HepG2 (cell line): ENCODE data around the gene TRPV4. TPM values are rescaled to one million over a fixed set of nuclear protein-coding genes. Genes with fewer than 3 reads are reported as not detected.

Experiments
- ATF7-NPFF ChIP-seq: sonication (generic); formaldehyde crosslinking; IDR thresholded peaks from 2 replicates; pipeline ENCODE4 v1.8.1; 2023; ENCODE audit warnings: mild to moderate bottlenecking, low read depth, missing genetic modification reagents, moderate library complexity
- FOXA3 ChIP-seq: IDR thresholded peaks from 2 replicates; pipeline ENCODE4 v1.6.1; 2016; ENCODE audit warnings: missing genetic modification reagents, missing compliant biosample characterization
- GABPA ChIP-seq, 2 experiments: IDR thresholded peaks; 2 replicates each; pipeline ENCODE4 v1.6.1; 2011 to 2016; ENCODE audit warnings: low read depth in 2 of 2, low read length in 1 of 2, missing biosample characterization in 1 of 2, missing genetic modification characterization in 1 of 2
- MTA1 ChIP-seq: sonication (generic); formaldehyde crosslinking; IDR thresholded peaks from 2 replicates; pipeline ENCODE4 v1.4.0; 2020; ENCODE audit warnings: missing genetic modification reagents, mild to moderate bottlenecking, borderline replicate concordance
- ZC3H13 ChIP-seq: sonication (generic); formaldehyde crosslinking; IDR thresholded peaks from 2 replicates; pipeline ENCODE4 v1.8.1; 2023; ENCODE audit warnings: mild to moderate bottlenecking, missing genetic modification reagents, moderate library complexity
- ZNF264 ChIP-seq: sonication (generic); formaldehyde crosslinking; IDR thresholded peaks from 2 replicates; pipeline ENCODE4 v1.4.0; 2020; ENCODE audit warnings: missing genetic modification reagents
- ZNF615 ChIP-seq: sonication (generic); formaldehyde crosslinking; IDR thresholded peaks from 2 replicates; pipeline ENCODE4 v1.5.0; 2020; ENCODE audit warnings: mild to moderate bottlenecking, missing genetic modification reagents, borderline replicate concordance
- ZNF747 ChIP-seq: sonication (generic); formaldehyde crosslinking; IDR thresholded peaks from 2 replicates; pipeline ENCODE4 v1.8.1; 2023; ENCODE audit warnings: missing genetic modification reagents, mild to moderate bottlenecking, borderline replicate concordance
- ZNF891 ChIP-seq: sonication (generic); formaldehyde crosslinking; IDR thresholded peaks from 2 replicates; pipeline ENCODE4 v1.5.0; 2020; ENCODE audit warnings: mild to moderate bottlenecking, missing genetic modification reagents
- polyA plus RNA-seq, 8 experiments: library from polyadenylated mRNA; depleted of rRNA in 3 of 8; stranded (reverse) in 7 of 8; unstranded in 1 of 8; fragments of >200 nt; fragmentation: Illumina TruSeq in 4 of 8; extraction: Trizol in 4 of 8; gene quantifications; 2 replicates each; pipeline versions ENCODE4 v1.2.1 to v1.2.3, GENCODE V29; 2011 to 2016; ENCODE audit warnings: low read depth in 4 of 8, missing spikeins in 1 of 8, mixed read lengths in 1 of 8; ENCODE audit not compliant: insufficient read depth in 1 of 8
- total RNA-seq, 5 experiments: library from RNA; depleted of rRNA; stranded (reverse); fragments of >200 nt; fragmentation: Illumina TruSeq; extraction: Trizol; gene quantifications; 2 replicates each; pipeline ENCODE4 v1.2.3, GENCODE V29; 2016; ENCODE audit warnings: low read depth in 1 of 5
- TF ChIP-seq, protein P1 (sequence below): sonication (generic); formaldehyde crosslinking; IDR thresholded peaks from 2 replicates; pipeline ENCODE4 v1.8.0; 2023; ENCODE audit warnings: mild to moderate bottlenecking, missing genetic modification reagents
- TF ChIP-seq, protein P2 (sequence below), 2 experiments: sonication (generic) in 1 of 2; formaldehyde crosslinking in 1 of 2; IDR thresholded peaks; 2 replicates each; pipeline versions ENCODE4 v1.5.1 to v1.6.1; 2011 to 2020; ENCODE audit warnings: borderline replicate concordance in 1 of 2, low read depth in 1 of 2, low read length in 1 of 2, mild to moderate bottlenecking in 1 of 2, missing genetic modification reagents in 1 of 2, moderate library complexity in 1 of 2
- TF ChIP-seq, protein P3 (sequence below): sonication (generic); formaldehyde crosslinking; IDR thresholded peaks from 2 replicates; pipeline ENCODE4 v1.4.0; 2020; ENCODE audit warnings: missing genetic modification reagents
- TF ChIP-seq, protein P4 (sequence below), 2 experiments: sonication (generic) in 1 of 2; formaldehyde crosslinking in 1 of 2; IDR thresholded peaks; 2 replicates each; pipeline versions ENCODE4 v1.6.1 to v1.9.0; 2014 to 2022; ENCODE audit warnings: antibody characterized with exemption in 1 of 2, borderline replicate concordance in 1 of 2, inconsistent platforms in 1 of 2, low read depth in 1 of 2, missing genetic modification reagents in 1 of 2

The TRPV4 gene
- total and polyA plus RNA-seq, 2 of the 13 experiments (the other 11 are each of a cell fraction or from before 2014, with no cell fraction given): 0.66 to 4.7 TPM

DNA sequence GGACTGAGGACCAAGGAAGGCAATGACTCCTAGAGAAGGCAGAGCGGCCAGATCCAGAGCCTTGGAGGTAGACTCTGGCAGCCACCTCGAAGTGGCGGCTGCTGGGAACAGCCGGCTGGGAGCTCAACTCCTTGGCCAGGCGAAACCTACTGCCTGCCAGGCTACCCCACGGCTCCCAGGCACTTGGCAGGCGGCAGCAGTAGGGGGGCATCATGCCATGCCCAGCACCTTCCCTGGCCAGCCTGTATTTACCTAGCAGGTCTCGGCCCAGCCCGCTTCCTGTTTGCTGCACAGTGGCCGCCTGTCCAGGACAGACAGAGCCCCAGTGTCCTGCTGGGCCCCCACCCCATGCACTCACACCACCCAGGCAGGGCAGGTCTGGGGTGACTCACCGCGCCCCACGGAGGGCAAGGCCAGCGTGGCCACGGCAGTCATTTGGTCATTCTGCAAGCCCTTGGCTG, 10.2 kb downstream of the TRPV4 start (continued):
- TF ChIP-seq, protein P1, sequence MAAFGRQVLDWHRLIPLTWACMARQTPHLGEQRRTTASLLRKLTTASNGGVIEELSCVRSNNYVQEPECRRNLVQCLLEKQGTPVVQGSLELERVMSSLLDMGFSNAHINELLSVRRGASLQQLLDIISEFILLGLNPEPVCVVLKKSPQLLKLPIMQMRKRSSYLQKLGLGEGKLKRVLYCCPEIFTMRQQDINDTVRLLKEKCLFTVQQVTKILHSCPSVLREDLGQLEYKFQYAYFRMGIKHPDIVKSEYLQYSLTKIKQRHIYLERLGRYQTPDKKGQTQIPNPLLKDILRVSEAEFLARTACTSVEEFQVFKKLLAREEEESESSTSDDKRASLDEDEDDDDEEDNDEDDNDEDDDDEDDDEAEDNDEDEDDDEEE (CRISPR knock-in tag): no peak; the same call in 1 of the 2 replicates
- TF ChIP-seq ZC3H13 (CRISPR knock-in tag): no peak
- no peak for TF ChIP-seq ZNF891 (CRISPR knock-in tag)
- TF ChIP-seq, protein P2, sequence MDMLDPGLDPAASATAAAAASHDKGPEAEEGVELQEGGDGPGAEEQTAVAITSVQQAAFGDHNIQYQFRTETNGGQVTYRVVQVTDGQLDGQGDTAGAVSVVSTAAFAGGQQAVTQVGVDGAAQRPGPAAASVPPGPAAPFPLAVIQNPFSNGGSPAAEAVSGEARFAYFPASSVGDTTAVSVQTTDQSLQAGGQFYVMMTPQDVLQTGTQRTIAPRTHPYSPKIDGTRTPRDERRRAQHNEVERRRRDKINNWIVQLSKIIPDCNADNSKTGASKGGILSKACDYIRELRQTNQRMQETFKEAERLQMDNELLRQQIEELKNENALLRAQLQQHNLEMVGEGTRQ (IDR thresholded peaks at IDR 0.05; ENCODE audit: low read depth, low read length): no peak
- TF ChIP-seq, protein P2 (CRISPR knock-in tag; IDR thresholded peaks at IDR 0.05; ENCODE audit: borderline replicate concordance): no peak
- no peak for TF ChIP-seq ZNF747 (CRISPR knock-in tag)
- TF ChIP-seq MTA1 (CRISPR knock-in tag): no peak; the same call in 1 of the 2 replicates
- TF ChIP-seq FOXA3 (CRISPR knock-in tag): peak; percentile 80
- TF ChIP-seq ZNF264: no peak
- no peak for TF ChIP-seq ZNF615 (CRISPR knock-in tag)
- TF ChIP-seq, protein P3, sequence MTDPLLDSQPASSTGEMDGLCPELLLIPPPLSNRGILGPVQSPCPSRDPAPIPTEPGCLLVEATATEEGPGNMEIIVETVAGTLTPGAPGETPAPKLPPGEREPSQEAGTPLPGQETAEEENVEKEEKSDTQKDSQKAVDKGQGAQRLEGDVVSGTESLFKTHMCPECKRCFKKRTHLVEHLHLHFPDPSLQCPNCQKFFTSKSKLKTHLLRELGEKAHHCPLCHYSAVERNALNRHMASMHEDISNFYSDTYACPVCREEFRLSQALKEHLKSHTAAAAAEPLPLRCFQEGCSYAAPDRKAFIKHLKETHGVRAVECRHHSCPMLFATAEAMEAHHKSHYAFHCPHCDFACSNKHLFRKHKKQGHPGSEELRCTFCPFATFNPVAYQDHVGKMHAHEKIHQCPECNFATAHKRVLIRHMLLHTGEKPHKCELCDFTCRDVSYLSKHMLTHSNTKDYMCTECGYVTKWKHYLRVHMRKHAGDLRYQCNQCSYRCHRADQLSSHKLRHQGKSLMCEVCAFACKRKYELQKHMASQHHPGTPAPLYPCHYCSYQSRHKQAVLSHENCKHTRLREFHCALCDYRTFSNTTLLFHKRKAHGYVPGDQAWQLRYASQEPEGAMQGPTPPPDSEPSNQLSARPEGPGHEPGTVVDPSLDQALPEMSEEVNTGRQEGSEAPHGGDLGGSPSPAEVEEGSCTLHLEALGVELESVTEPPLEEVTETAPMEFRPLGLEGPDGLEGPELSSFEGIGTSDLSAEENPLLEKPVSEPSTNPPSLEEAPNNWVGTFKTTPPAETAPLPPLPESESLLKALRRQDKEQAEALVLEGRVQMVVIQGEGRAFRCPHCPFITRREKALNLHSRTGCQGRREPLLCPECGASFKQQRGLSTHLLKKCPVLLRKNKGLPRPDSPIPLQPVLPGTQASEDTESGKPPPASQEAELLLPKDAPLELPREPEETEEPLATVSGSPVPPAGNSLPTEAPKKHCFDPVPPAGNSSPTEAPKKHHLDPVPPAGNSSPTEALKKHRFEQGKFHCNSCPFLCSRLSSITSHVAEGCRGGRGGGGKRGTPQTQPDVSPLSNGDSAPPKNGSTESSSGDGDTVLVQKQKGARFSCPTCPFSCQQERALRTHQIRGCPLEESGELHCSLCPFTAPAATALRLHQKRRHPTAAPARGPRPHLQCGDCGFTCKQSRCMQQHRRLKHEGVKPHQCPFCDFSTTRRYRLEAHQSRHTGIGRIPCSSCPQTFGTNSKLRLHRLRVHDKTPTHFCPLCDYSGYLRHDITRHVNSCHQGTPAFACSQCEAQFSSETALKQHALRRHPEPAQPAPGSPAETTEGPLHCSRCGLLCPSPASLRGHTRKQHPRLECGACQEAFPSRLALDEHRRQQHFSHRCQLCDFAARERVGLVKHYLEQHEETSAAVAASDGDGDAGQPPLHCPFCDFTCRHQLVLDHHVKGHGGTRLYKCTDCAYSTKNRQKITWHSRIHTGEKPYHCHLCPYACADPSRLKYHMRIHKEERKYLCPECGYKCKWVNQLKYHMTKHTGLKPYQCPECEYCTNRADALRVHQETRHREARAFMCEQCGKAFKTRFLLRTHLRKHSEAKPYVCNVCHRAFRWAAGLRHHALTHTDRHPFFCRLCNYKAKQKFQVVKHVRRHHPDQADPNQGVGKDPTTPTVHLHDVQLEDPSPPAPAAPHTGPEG: no peak
- no peak for TF ChIP-seq GABPA (IDR thresholded peaks at IDR 0.05; ENCODE audit: low read depth, low read length)
- TF ChIP-seq GABPA (CRISPR knock-in tag; IDR thresholded peaks at IDR 0.05; ENCODE audit: low read depth): no peak
- TF ChIP-seq, protein P4, sequence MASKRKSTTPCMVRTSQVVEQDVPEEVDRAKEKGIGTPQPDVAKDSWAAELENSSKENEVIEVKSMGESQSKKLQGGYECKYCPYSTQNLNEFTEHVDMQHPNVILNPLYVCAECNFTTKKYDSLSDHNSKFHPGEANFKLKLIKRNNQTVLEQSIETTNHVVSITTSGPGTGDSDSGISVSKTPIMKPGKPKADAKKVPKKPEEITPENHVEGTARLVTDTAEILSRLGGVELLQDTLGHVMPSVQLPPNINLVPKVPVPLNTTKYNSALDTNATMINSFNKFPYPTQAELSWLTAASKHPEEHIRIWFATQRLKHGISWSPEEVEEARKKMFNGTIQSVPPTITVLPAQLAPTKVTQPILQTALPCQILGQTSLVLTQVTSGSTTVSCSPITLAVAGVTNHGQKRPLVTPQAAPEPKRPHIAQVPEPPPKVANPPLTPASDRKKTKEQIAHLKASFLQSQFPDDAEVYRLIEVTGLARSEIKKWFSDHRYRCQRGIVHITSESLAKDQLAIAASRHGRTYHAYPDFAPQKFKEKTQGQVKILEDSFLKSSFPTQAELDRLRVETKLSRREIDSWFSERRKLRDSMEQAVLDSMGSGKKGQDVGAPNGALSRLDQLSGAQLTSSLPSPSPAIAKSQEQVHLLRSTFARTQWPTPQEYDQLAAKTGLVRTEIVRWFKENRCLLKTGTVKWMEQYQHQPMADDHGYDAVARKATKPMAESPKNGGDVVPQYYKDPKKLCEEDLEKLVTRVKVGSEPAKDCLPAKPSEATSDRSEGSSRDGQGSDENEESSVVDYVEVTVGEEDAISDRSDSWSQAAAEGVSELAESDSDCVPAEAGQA (IDR thresholded peaks at IDR 0.05; ENCODE audit: low read depth): peak; percentile 30; the same call in 1 of the 2 replicates
- TF ChIP-seq, protein P4 (CRISPR knock-in tag; IDR thresholded peaks at IDR 0.05; ENCODE audit: borderline replicate concordance): no peak
- TF ChIP-seq ATF7-NPFF (CRISPR knock-in tag): no peak
